H9 (cell line): Measurements from ENCODE around the gene KANSL1. TPM values are rescaled to one million over a fixed set of nuclear protein-coding genes. Genes with fewer than 3 reads are reported as not detected.

Source experiments
- DNase-seq: peaks from one replicate; pipeline ENCODE4 v3.0.0-alpha.2; 2017
- H2AFZ ChIP-seq: one replicate; pipeline ENCODE4 v1.6.1; 2013; ENCODE audit warnings: mild to moderate bottlenecking, low read length, control low read depth, moderate library complexity
- H2AK5ac ChIP-seq: 2 replicates; pipeline ENCODE4 v1.6.1; 2013; ENCODE audit warnings: low read length, control low read depth, mixed read lengths; ENCODE audit not compliant: insufficient read length
- H2BK120ac ChIP-seq: one replicate; pipeline ENCODE4 v1.6.1; 2013; ENCODE audit warnings: low read depth, mild to moderate bottlenecking, low read length, control low read depth, inconsistent platforms; ENCODE audit not compliant: poor library complexity, severe bottlenecking
- H2BK12ac ChIP-seq: 2 replicates; pipeline ENCODE4 v1.6.1; 2013; ENCODE audit warnings: low read length, control low read depth, mixed read lengths, low read depth; ENCODE audit not compliant: insufficient read length
- H2BK15ac ChIP-seq: 2 replicates; pipeline ENCODE4 v1.6.1; 2013; ENCODE audit warnings: low read depth, low read length, control low read depth
- H2BK20ac ChIP-seq: one replicate; pipeline ENCODE4 v1.6.1; 2013; ENCODE audit warnings: low read depth, mild to moderate bottlenecking, low read length, control low read depth, inconsistent platforms; ENCODE audit not compliant: poor library complexity, severe bottlenecking
- H2BK5ac ChIP-seq: 2 replicates; pipeline ENCODE4 v1.6.1; 2013; ENCODE audit warnings: low read length, control low read depth, mixed read lengths; ENCODE audit not compliant: insufficient read length
- H3K14ac ChIP-seq: 2 replicates; pipeline ENCODE4 v1.6.1; 2013; ENCODE audit warnings: low read length, control low read depth; ENCODE audit not compliant: insufficient read depth
- H3K18ac ChIP-seq: 2 replicates; pipeline ENCODE4 v1.6.1; 2013; ENCODE audit warnings: low read depth, mild to moderate bottlenecking, mixed read lengths, low read length, control low read depth; ENCODE audit not compliant: insufficient read length
- H3K23ac ChIP-seq: 2 replicates; pipeline ENCODE4 v1.6.1; 2013; ENCODE audit warnings: low read length, control low read depth, mixed read lengths, low read depth; ENCODE audit not compliant: insufficient read length
- H3K23me2 ChIP-seq: 2 replicates; pipeline ENCODE4 v1.6.1; 2013; ENCODE audit warnings: low read depth, mild to moderate bottlenecking, mixed read lengths, low read length, control low read depth; ENCODE audit not compliant: insufficient read length, poor library complexity, severe bottlenecking
- H3K27ac ChIP-seq: 2 replicates; pipeline ENCODE4 v1.5.1; 2013; ENCODE audit warnings: low read length, control low read depth, mixed read lengths, low read depth; ENCODE audit not compliant: insufficient read length
- H3K27me3 ChIP-seq: 2 replicates; pipeline ENCODE4 v1.6.1; 2013; ENCODE audit warnings: low read length, control low read depth, inconsistent platforms; ENCODE audit not compliant: insufficient read depth
- H3K4ac ChIP-seq: 2 replicates; pipeline ENCODE4 v1.6.1; 2013; ENCODE audit warnings: low read depth, mild to moderate bottlenecking, control low read depth, inconsistent platforms, low read length, moderate library complexity
- H3K4me1 ChIP-seq: 2 replicates; pipeline ENCODE4 v1.6.1; 2013; ENCODE audit warnings: low read length, control low read depth, inconsistent platforms; ENCODE audit not compliant: insufficient read depth
- H3K4me2 ChIP-seq: 2 replicates; pipeline ENCODE4 v1.6.1; 2013; ENCODE audit warnings: low read length, control low read depth, mixed read lengths; ENCODE audit not compliant: insufficient read length, insufficient read depth
- H3K56ac ChIP-seq: 2 replicates; pipeline ENCODE4 v1.6.1; 2013; ENCODE audit warnings: low read depth, mild to moderate bottlenecking, mixed read lengths, low read length, control low read depth; ENCODE audit not compliant: insufficient read length
- H3K79me1 ChIP-seq: 2 replicates; pipeline ENCODE4 v1.6.1; 2013; ENCODE audit warnings: low read depth, mild to moderate bottlenecking, moderate library complexity, low read length, control low read depth, inconsistent platforms; ENCODE audit not compliant: insufficient read depth, poor library complexity, severe bottlenecking
- H3K79me2 ChIP-seq: 2 replicates; pipeline ENCODE4 v1.6.1; 2013; ENCODE audit warnings: low read length, control low read depth, inconsistent platforms; ENCODE audit not compliant: insufficient read depth
- H3K9ac ChIP-seq: 2 replicates; pipeline ENCODE4 v1.6.1; 2013; ENCODE audit warnings: low read length, control low read depth, mixed read lengths; ENCODE audit not compliant: insufficient read length; ENCODE audit errors: extremely low read depth
- H3K9me3 ChIP-seq: one replicate; pipeline ENCODE4 v1.6.1; 2013; ENCODE audit warnings: low read depth, low read length, inconsistent platforms; ENCODE audit not compliant: control insufficient read depth
- H3T11ph ChIP-seq: one replicate; pipeline ENCODE4 v1.6.1; 2013; ENCODE audit warnings: mild to moderate bottlenecking, low read length, control low read depth, inconsistent platforms
- H4K20me1 ChIP-seq: one replicate; pipeline ENCODE4 v1.6.1; 2013; ENCODE audit not compliant: control insufficient read depth, insufficient read length, insufficient read depth
- H4K5ac ChIP-seq: 2 replicates; pipeline ENCODE4 v1.6.1; 2013; ENCODE audit warnings: low read depth, mild to moderate bottlenecking, mixed read lengths, low read length, control low read depth; ENCODE audit not compliant: insufficient read length
- H4K8ac ChIP-seq: replicated peaks from 2 replicates; pipeline ENCODE4 v1.6.1; 2013; ENCODE audit warnings: low read length, control low read depth, mixed read lengths, low read depth; ENCODE audit not compliant: insufficient read length
- H4K91ac ChIP-seq: 2 replicates; pipeline ENCODE4 v1.6.1; 2013; ENCODE audit warnings: low read depth, mild to moderate bottlenecking, moderate library complexity, mixed read lengths, low read length, control low read depth; ENCODE audit not compliant: insufficient read length
- H3K27ac Mint-ChIP-seq, 3 experiments: 2 replicates in 2 of 3; 3 replicates in 1 of 3; pipeline ENCODE4 v1.8.0; 2020 to 2021; ENCODE audit warnings: mixed read lengths in 3 of 3, mild to moderate bottlenecking in 1 of 3, moderate library complexity in 1 of 3
- H3K27me3 Mint-ChIP-seq: 2 replicates; pipeline ENCODE4 v1.8.0; 2021; ENCODE audit warnings: low read depth, mild to moderate bottlenecking, moderate library complexity, mixed read lengths
- H3K36me3 Mint-ChIP-seq, 3 experiments: 2 replicates in 2 of 3; 3 replicates in 1 of 3; pipeline ENCODE4 v1.8.0; 2020 to 2021; ENCODE audit warnings: low read depth in 3 of 3, mixed read lengths in 3 of 3; ENCODE audit not compliant: insufficient read depth in 1 of 3
- H3K4me1 Mint-ChIP-seq, 2 experiments: 2 replicates each; pipeline ENCODE4 v1.8.0; 2020; ENCODE audit warnings: mixed read lengths in 2 of 2
- H3K4me3 Mint-ChIP-seq, 2 experiments: 2 replicates in 1 of 2; 3 replicates in 1 of 2; pipeline ENCODE4 v1.8.0; 2020 to 2021; ENCODE audit warnings: mild to moderate bottlenecking in 2 of 2, mixed read lengths in 2 of 2, moderate library complexity in 1 of 2
- H3K9me3 Mint-ChIP-seq, 2 experiments: 2 replicates in 1 of 2; 3 replicates in 1 of 2; pipeline ENCODE4 v1.8.0; 2020; ENCODE audit warnings: mild to moderate bottlenecking in 2 of 2, mixed read lengths in 2 of 2, moderate library complexity in 1 of 2
- WGBS: extraction: QIAGEN DNeasy Blood & Tissue Kit; methylation state at CpG from one replicate; pipeline ENCODE4 v1.1.7; 2013; ENCODE audit warnings: missing lambda C conversion rate, low lambda C conversion rate, mixed read lengths; ENCODE audit not compliant: insufficient read length; ENCODE audit errors: extremely low coverage; 5-methylcytosine and 5-hydroxymethylcytosine counted together
- total RNA-seq: library from RNA; stranded (reverse); gene quantifications from 2 replicates; pipeline ENCODE4 v1.2.1, GENCODE V29; 2021
- TF ChIP-seq, protein P1 (sequence below): fragments of 200-600 bp; sonication (generic); conservative IDR thresholded peaks from 3 replicates; pipeline ENCODE4 v1.8.0; 2021; ENCODE audit warnings: antibody characterized with exemption, mild to moderate bottlenecking

KANSL1 gene
- total RNA-seq, 1 experiment from 2014 or later, result 114 TPM

DNA sequence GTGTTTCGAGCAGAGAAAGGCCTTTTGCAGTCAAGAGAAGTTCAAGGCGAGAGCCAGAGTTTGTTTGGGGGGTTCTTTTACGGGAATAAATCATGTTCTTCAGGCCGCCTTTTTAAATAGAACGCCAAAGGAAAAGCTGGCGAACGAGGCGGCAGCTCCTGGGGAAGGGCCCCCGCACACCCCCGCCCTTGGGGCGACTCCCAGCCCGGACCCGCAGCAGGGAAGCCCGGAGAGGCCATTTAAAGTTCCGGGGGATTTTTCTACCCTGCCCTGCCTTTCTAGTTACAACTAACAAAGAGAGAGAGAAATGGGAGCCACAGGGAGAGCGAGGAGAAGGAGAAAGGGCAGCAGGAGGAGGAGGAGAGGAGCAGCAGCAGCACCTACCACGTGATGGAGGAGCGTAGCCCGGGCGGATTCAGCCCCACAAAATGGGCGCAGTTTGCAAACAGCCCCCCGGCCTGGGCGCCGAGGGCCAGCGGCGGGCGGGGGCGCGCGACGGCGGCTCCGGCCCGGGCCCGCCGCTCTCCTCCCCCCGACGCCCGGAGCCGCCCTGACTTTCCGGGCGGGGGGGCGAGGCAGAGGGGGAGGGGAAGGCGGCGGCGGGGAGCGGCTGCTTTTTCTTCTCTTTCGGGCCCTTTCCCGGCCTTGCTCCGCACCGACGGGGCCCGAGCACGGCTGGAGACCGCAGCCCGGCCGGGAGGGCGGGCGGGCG is 634 bp downstream of the KANSL1 start:
- no peaks in the 10 kb centered on the region for H3K27me3 ChIP-seq
- DNase-seq, result peak; percentile 85
- peak overlapping the region; percentile 87 for H2BK120ac ChIP-seq
- H4K91ac ChIP-seq, result no peak overlapping the region
- TF ChIP-seq, protein P1, sequence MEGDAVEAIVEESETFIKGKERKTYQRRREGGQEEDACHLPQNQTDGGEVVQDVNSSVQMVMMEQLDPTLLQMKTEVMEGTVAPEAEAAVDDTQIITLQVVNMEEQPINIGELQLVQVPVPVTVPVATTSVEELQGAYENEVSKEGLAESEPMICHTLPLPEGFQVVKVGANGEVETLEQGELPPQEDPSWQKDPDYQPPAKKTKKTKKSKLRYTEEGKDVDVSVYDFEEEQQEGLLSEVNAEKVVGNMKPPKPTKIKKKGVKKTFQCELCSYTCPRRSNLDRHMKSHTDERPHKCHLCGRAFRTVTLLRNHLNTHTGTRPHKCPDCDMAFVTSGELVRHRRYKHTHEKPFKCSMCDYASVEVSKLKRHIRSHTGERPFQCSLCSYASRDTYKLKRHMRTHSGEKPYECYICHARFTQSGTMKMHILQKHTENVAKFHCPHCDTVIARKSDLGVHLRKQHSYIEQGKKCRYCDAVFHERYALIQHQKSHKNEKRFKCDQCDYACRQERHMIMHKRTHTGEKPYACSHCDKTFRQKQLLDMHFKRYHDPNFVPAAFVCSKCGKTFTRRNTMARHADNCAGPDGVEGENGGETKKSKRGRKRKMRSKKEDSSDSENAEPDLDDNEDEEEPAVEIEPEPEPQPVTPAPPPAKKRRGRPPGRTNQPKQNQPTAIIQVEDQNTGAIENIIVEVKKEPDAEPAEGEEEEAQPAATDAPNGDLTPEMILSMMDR, result no peak
- H3K9me3 ChIP-seq, result no peaks in the 10 kb centered on the region
- peaks cover 3% of the 10 kb centered on the region for H3K23me2 ChIP-seq
- H3K18ac ChIP-seq, result peak overlapping the region; percentile 60
- H4K8ac ChIP-seq, result no peak overlapping the region
- no peak overlapping the region for H2BK20ac ChIP-seq
- peaks cover 3 to 5% of the 10 kb centered on the region in 2 experiments for H3K9me3 Mint-ChIP-seq
- no peak overlapping the region for H2AFZ ChIP-seq
- H3K4me1 ChIP-seq, result no peaks in the 10 kb centered on the region; the same call in 1 of the 2 replicates
- H3K9ac ChIP-seq, result peak overlapping the region; percentile 93
- no peak overlapping the region for H3K23ac ChIP-seq
- peaks cover 2% of the 10 kb centered on the region for H4K20me1 ChIP-seq
- peak overlapping the region; percentile 99 to 100 (median 99) for H3K27ac Mint-ChIP-seq
- peak overlapping the region; percentile 67; the same call in 1 of the 2 replicates for H3K4ac ChIP-seq
- H3K79me2 ChIP-seq, result peaks cover 47% of the 10 kb centered on the region
- no peaks in the 10 kb centered on the region for H3K27me3 Mint-ChIP-seq
- peak overlapping the region; percentile 17 for H4K5ac ChIP-seq
- no CpG with 5 or more reads among the region's 60 CpGs for WGBS
- peaks cover 37 to 45% of the 10 kb centered on the region in 2 experiments for H3K4me1 Mint-ChIP-seq
- no peak overlapping the region for H2BK15ac ChIP-seq
- peak overlapping the region; percentile 84 for H3K27ac ChIP-seq
- peaks cover 7 to 15% (median 13%) of the 10 kb centered on the region in 3 experiments; a peak in 6 of 7 replicates for H3K36me3 Mint-ChIP-seq
- no peak overlapping the region for H3K56ac ChIP-seq
- peak overlapping the region; percentile 34 for H3K14ac ChIP-seq
- peak overlapping the region; percentile 77 for H3K4me2 ChIP-seq
- H2BK5ac ChIP-seq, result peak overlapping the region; percentile 33
- H3K79me1 ChIP-seq, result no peaks in the 10 kb centered on the region
- peak overlapping the region; percentile 91 to 97 for H3K4me3 Mint-ChIP-seq
- H2AK5ac ChIP-seq, result no peak overlapping the region
- no peak overlapping the region for H3T11ph ChIP-seq
- H2BK12ac ChIP-seq, result no peak overlapping the region
